K562 (cell line): ENCODE measurements around the gene POP5. TPM values are rescaled to one million over a fixed set of nuclear protein-coding genes. Genes with fewer than 3 reads are reported as not detected.

ENCODE experiments used
- polyA plus RNA-seq, 8 experiments: library from polyadenylated mRNA; depleted of rRNA in 4 of 8; stranded (reverse) in 5 of 8; unstranded in 3 of 8; fragments of >200 nt; fragmentation: Nextera tagmentation in 2 of 8; fragmentation: Illumina TruSeq in 1 of 8; extraction: Ambion mirVana in 2 of 8; extraction: Trizol in 1 of 8; gene quantifications; 2 replicates each; pipeline versions ENCODE4 v1.2.1 to v1.2.3, GENCODE V29; 2011 to 2014; ENCODE audit warnings: inconsistent platforms in 1 of 8, missing spikeins in 1 of 8
- total RNA-seq, 7 experiments: library from RNA; depleted of rRNA in 6 of 7; stranded (reverse); fragments of >200 nt in 6 of 7; fragmentation: Illumina TruSeq in 2 of 7; extraction: Trizol in 2 of 7; gene quantifications; 2 replicates each; pipeline versions ENCODE4 v1.2.1 to v1.2.3, GENCODE V29; 2011 to 2021; ENCODE audit warnings: low replicate concordance in 1 of 7

POP5 gene
- total and polyA plus RNA-seq, 9 of the 15 experiments (the other 6 are each of a cell fraction or from before 2014, with no cell fraction given) = 57.5 to 253 (median 73.8) TPM

Other genes with a start within 250 kb of the POP5 start
Only the 7 nearest of the 12 such genes appear.
- gene SRSF9, start 111.7 kb downstream of the POP5 start, total RNA-seq (2014; rRNA removed) = 255 and 271 TPM in 2 replicates
- 230 and 244 TPM in 2 replicates for gene SRSF9, start 111.7 kb downstream of the POP5 start, total RNA-seq (2014; rRNA removed; fragmentation: Illumina TruSeq; extraction: Trizol)
- 241 and 243 TPM in 2 replicates for gene SRSF9, start 111.7 kb downstream of the POP5 start, total RNA-seq (2015; rRNA removed; fragmentation: Illumina TruSeq; extraction: Trizol)
- 280 and 286 TPM in 2 replicates for gene SRSF9, start 111.7 kb downstream of the POP5 start, total RNA-seq (2021)
- 159 and 203 TPM in 2 replicates for gene SRSF9, start 111.7 kb downstream of the POP5 start, polyA plus RNA-seq (2011; rRNA removed)
- gene SRSF9, start 111.7 kb downstream of the POP5 start, polyA plus RNA-seq (2014; fragmentation: Illumina TruSeq; extraction: Trizol) = 180 and 188 TPM in 2 replicates
- 10 to 100 TPM; 40.3 to 50.5 TPM for gene SRSF9, start 111.7 kb downstream of the POP5 start, polyA plus RNA-seq (2014; fragmentation: Nextera tagmentation; extraction: Ambion mirVana)
- 291 and 296 TPM in 2 replicates for gene SRSF9, start 111.7 kb downstream of the POP5 start, polyA plus RNA-seq (2014; rRNA removed)
- 303 and 473 TPM in 2 replicates for gene DYNLL1, start 85.3 kb downstream of the POP5 start, total RNA-seq (2014; rRNA removed)
- gene DYNLL1, start 85.3 kb downstream of the POP5 start, total RNA-seq (2014; rRNA removed; fragmentation: Illumina TruSeq; extraction: Trizol) = 430 and 468 TPM in 2 replicates
- gene DYNLL1, start 85.3 kb downstream of the POP5 start, total RNA-seq (2015; rRNA removed; fragmentation: Illumina TruSeq; extraction: Trizol) = 587 and 631 TPM in 2 replicates
- 364 and 386 TPM in 2 replicates for gene DYNLL1, start 85.3 kb downstream of the POP5 start, total RNA-seq (2021)
- gene DYNLL1, start 85.3 kb downstream of the POP5 start, polyA plus RNA-seq (2011; rRNA removed) = 439 and 456 TPM in 2 replicates
- 531 and 637 TPM in 2 replicates for gene DYNLL1, start 85.3 kb downstream of the POP5 start, polyA plus RNA-seq (2014; fragmentation: Illumina TruSeq; extraction: Trizol)
- gene DYNLL1, start 85.3 kb downstream of the POP5 start, polyA plus RNA-seq (2014; fragmentation: Nextera tagmentation; extraction: Ambion mirVana) = 1,000 to 10,000 TPM in 1 of 2 experiments, 100 to 1,000 TPM in 1; 921 to 1,112 TPM
- 397 and 529 TPM in 2 replicates for gene DYNLL1, start 85.3 kb downstream of the POP5 start, polyA plus RNA-seq (2014; rRNA removed)
- 31.5 and 59.7 TPM in 2 replicates for gene COQ5, start 52.2 kb downstream of the POP5 start, total RNA-seq (2014; rRNA removed)
- gene COQ5, start 52.2 kb downstream of the POP5 start, total RNA-seq (2014; rRNA removed; fragmentation: Illumina TruSeq; extraction: Trizol) = 33.3 and 35.3 TPM in 2 replicates
- gene COQ5, start 52.2 kb downstream of the POP5 start, total RNA-seq (2015; rRNA removed; fragmentation: Illumina TruSeq; extraction: Trizol) = 25.4 and 26.5 TPM in 2 replicates
- gene COQ5, start 52.2 kb downstream of the POP5 start, total RNA-seq (2021) = 25.2 and 25.3 TPM in 2 replicates
- 56.4 and 59.7 TPM in 2 replicates for gene COQ5, start 52.2 kb downstream of the POP5 start, polyA plus RNA-seq (2011; rRNA removed)
- gene COQ5, start 52.2 kb downstream of the POP5 start, polyA plus RNA-seq (2014; fragmentation: Illumina TruSeq; extraction: Trizol) = 29.0 and 30.4 TPM in 2 replicates
- gene COQ5, start 52.2 kb downstream of the POP5 start, polyA plus RNA-seq (2014; fragmentation: Nextera tagmentation; extraction: Ambion mirVana) = 10 to 100 TPM; 19.2 to 26.2 TPM
- gene COQ5, start 52.2 kb downstream of the POP5 start, polyA plus RNA-seq (2014; rRNA removed) = 30.7 and 31.0 TPM in 2 replicates
- gene RNF10, start 47.0 kb downstream of the POP5 start, total RNA-seq (2014; rRNA removed) = 46.2 and 52.4 TPM in 2 replicates
- 80.2 and 98.0 TPM in 2 replicates for gene RNF10, start 47.0 kb downstream of the POP5 start, total RNA-seq (2014; rRNA removed; fragmentation: Illumina TruSeq; extraction: Trizol)
- gene RNF10, start 47.0 kb downstream of the POP5 start, total RNA-seq (2015; rRNA removed; fragmentation: Illumina TruSeq; extraction: Trizol) = 43.0 and 50.8 TPM in 2 replicates
- gene RNF10, start 47.0 kb downstream of the POP5 start, total RNA-seq (2021) = 136 and 143 TPM in 2 replicates
- 96.4 and 96.7 TPM in 2 replicates for gene RNF10, start 47.0 kb downstream of the POP5 start, polyA plus RNA-seq (2011; rRNA removed)
- gene RNF10, start 47.0 kb downstream of the POP5 start, polyA plus RNA-seq (2014; fragmentation: Illumina TruSeq; extraction: Trizol) = 113 and 139 TPM in 2 replicates
- gene RNF10, start 47.0 kb downstream of the POP5 start, polyA plus RNA-seq (2014; fragmentation: Nextera tagmentation; extraction: Ambion mirVana) = 10 to 100 TPM; 55.4 to 78.1 TPM
- gene RNF10, start 47.0 kb downstream of the POP5 start, polyA plus RNA-seq (2014; rRNA removed) = 72.1 and 80.1 TPM in 2 replicates
- not detected in 2 replicates for gene CABP1, start 59.2 kb upstream of the POP5 start, total RNA-seq (2014; rRNA removed)
- gene CABP1, start 59.2 kb upstream of the POP5 start, total RNA-seq (2014; rRNA removed; fragmentation: Illumina TruSeq; extraction: Trizol) = not detected in 2 replicates
- gene CABP1, start 59.2 kb upstream of the POP5 start, total RNA-seq (2015; rRNA removed; fragmentation: Illumina TruSeq; extraction: Trizol) = not detected in 2 replicates
- gene CABP1, start 59.2 kb upstream of the POP5 start, total RNA-seq (2021) = not detected in 2 replicates
- gene CABP1, start 59.2 kb upstream of the POP5 start, polyA plus RNA-seq (2011; rRNA removed) = not detected in 2 replicates
- gene CABP1, start 59.2 kb upstream of the POP5 start, polyA plus RNA-seq (2014; fragmentation: Illumina TruSeq; extraction: Trizol) = not detected in 2 replicates
- not detected for gene CABP1, start 59.2 kb upstream of the POP5 start, polyA plus RNA-seq (2014; fragmentation: Nextera tagmentation; extraction: Ambion mirVana)
- not detected in 2 replicates for gene CABP1, start 59.2 kb upstream of the POP5 start, polyA plus RNA-seq (2014; rRNA removed)
- gene MLEC, start 105.7 kb upstream of the POP5 start, total RNA-seq (2014; rRNA removed) = 57.8 and 63.6 TPM in 2 replicates
- 90.7 and 93.1 TPM in 2 replicates for gene MLEC, start 105.7 kb upstream of the POP5 start, total RNA-seq (2014; rRNA removed; fragmentation: Illumina TruSeq; extraction: Trizol)
- 102 and 108 TPM in 2 replicates for gene MLEC, start 105.7 kb upstream of the POP5 start, total RNA-seq (2015; rRNA removed; fragmentation: Illumina TruSeq; extraction: Trizol)
- gene MLEC, start 105.7 kb upstream of the POP5 start, total RNA-seq (2021) = 92.9 and 104 TPM in 2 replicates
- 40.2 and 51.9 TPM in 2 replicates for gene MLEC, start 105.7 kb upstream of the POP5 start, polyA plus RNA-seq (2011; rRNA removed)
- 73.7 and 94.6 TPM in 2 replicates for gene MLEC, start 105.7 kb upstream of the POP5 start, polyA plus RNA-seq (2014; fragmentation: Illumina TruSeq; extraction: Trizol)
- gene MLEC, start 105.7 kb upstream of the POP5 start, polyA plus RNA-seq (2014; fragmentation: Nextera tagmentation; extraction: Ambion mirVana) = 10 to 100 TPM; 18.5 to 20.5 TPM
- gene MLEC, start 105.7 kb upstream of the POP5 start, polyA plus RNA-seq (2014; rRNA removed) = 40.9 and 45.3 TPM in 2 replicates
- 14.6 and 15.1 TPM in 2 replicates for gene UNC119B, start 129.1 kb upstream of the POP5 start, total RNA-seq (2014; rRNA removed)
- gene UNC119B, start 129.1 kb upstream of the POP5 start, total RNA-seq (2014; rRNA removed; fragmentation: Illumina TruSeq; extraction: Trizol) = 11.9 and 13.8 TPM in 2 replicates
- gene UNC119B, start 129.1 kb upstream of the POP5 start, total RNA-seq (2015; rRNA removed; fragmentation: Illumina TruSeq; extraction: Trizol) = 9.2 and 9.3 TPM in 2 replicates
- 22.2 and 25.0 TPM in 2 replicates for gene UNC119B, start 129.1 kb upstream of the POP5 start, total RNA-seq (2021)
- 26.5 and 34.5 TPM in 2 replicates for gene UNC119B, start 129.1 kb upstream of the POP5 start, polyA plus RNA-seq (2011; rRNA removed)
- gene UNC119B, start 129.1 kb upstream of the POP5 start, polyA plus RNA-seq (2014; fragmentation: Illumina TruSeq; extraction: Trizol) = 16.5 and 19.5 TPM in 2 replicates
- 1 to 10 TPM; 4.0 to 6.5 TPM for gene UNC119B, start 129.1 kb upstream of the POP5 start, polyA plus RNA-seq (2014; fragmentation: Nextera tagmentation; extraction: Ambion mirVana)
- 20.2 and 21.6 TPM in 2 replicates for gene UNC119B, start 129.1 kb upstream of the POP5 start, polyA plus RNA-seq (2014; rRNA removed)